Measurements from ENCODE around the gene EVA1A.
A peak's percentile ranks its signal among the peaks of the same experiment; 100 is the strongest.

EVA1A gene

DNA sequence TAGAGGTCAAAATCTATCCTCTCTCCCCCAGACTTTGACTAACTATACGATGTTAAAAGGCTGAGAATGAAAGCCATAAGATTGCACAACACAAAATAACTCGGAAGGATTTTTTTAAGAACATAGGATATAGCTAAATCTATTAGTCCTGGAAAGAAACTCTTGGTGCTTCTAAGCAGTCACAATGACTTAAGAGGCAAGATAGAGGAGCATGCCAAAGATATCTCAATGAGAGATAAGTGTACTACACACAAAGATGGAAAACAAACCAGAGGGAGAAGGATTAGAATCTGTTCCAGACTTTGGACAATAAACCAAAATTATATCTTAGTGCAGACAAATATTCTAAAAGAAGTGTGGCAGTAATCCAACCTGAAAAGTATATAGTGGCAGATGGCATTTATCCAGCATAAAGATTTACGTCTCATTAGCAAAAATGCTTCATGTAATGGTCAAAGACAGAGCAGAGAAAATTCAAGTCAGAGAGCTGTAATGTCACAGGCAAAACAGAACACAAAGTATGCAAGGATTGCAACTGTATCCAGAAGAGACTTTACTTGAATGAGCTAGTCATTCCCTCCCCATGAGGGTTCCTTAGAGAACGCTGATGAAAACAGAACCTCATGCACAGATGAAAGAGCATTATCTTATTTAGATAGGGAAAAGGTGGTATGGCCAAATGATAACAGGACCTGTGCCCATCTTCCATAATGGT lies 28.8 kb upstream of the EVA1A start:
- DNase-seq: no peak

DNA sequence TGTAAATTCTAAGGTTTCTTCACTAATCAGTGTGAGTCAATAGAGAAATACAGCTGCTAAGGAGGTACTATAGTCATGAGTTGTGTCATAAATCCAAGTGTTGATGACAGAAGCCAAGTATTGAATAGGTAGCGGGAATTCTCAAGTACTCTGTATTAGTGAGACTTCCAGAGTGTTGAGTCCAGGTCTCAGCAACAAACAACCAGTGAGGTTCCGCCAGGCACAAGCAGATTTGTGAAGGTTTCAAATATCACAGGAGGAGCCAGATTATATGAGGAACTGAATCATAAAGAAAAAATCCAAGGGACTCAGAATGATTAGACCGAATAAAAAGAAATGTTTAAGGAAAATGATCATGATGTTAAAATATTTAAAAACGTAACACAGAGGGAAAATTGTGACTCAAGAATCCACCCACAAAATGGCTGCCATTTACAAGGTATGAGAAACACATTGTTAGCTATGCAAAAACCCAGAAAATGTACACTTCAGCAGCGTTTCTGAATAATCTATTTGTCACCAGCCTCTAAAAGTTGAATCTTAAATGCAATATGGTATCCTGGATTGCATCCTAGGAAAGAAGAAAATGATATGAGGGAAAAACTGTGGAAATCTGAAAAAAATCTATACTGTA lies 27.3 kb upstream of the EVA1A start:
- DNase-seq: no peak

DNA sequence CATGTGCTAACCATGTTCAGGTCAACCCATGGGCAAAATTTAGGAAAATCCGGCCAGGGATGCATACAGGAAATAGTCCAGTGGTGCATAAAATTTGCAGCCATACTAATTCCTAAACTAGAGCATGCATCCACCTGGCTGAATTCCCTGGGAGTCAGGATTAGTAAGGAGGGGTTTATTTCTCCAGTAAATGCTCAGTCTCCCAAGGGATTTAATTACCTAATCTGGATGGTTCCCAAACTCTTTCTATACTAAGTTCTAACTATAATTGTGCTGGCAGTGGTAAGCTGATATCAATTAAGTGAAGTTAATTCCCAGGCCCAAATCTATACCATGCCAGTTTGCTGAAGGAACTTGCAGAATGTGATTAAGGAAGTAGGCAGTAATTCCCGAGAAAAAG lies 26.2 kb upstream of the EVA1A start:
- DNase-seq: no peak

DNA sequence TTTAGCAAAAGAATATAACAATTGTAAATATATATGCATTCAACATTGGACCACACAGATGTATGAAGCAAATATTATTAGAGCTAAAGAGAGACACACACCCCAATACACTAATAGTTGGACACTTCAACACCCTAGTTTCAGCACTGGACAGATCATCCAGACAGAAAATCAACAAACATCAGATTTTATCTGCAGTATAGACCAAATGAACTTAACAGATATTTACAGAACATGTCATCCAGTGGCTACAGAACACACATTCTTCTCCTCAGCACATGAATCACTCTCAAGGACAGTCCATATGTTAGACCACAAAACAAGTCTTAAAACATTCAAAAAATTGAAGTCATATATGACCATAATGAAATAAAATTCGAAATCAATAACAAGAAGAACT lies 22.1 kb upstream of the EVA1A start:
- no peak for DNase-seq

DNA sequence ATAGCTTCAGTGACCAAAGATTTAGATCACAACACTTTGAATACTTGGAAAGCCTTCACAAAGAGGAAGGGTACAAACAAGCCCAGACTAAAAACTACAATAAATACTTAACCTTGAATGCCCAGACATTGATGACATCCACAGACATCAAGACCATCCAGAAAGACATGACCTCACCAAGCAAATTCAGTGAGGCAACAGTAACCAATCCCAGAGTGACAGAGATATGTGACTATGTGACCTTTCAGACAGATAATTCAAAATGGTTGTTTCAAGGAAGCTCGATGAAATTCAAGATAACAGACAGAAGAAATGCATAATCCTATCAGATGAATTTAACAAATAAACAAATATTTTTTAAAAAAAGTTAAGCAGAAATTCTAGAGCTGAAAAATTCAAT lies 19.9 kb upstream of the EVA1A start:
- no peak for DNase-seq

DNA sequence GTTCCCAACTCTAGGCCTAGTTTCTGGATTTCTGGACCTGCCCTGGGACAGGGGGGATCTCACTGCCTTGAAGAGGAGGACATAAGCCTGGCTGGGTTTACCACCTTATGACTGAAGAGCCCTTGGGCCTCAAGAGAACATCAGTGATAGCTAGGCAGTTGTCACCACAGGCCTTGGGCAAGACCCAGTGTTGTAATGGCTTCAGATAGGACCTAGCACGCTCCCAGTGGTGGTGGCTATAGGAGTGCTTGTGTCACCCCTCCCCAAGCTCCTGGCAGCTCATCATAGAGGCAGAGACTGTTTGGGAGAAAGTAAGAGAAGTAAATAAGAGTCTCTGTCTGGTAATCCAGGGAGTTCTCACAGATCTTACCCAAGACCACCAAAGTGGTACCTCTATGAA lies 19.4 kb upstream of the EVA1A start:
- no peak for DNase-seq

DNA sequence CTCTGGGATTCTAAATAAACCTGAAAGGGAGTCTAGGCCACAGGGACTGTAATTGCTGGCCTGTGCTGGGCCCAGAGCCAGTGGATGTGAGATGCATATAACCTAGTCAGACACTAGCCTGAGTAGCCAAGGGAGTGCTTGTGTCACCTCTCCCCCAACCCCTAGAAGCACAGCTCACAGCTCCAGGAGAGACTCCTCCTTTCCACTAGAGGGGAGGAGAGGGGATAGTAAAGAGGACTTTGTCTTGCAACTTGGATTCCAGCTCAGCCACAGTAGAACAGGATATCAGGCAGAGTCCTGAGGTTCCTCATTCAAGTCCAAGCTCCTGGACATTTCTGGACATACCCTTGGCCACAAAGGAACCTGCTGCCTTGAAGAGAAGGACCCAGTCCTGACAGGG lies 18.4 kb upstream of the EVA1A start:
- no peak for DNase-seq

DNA sequence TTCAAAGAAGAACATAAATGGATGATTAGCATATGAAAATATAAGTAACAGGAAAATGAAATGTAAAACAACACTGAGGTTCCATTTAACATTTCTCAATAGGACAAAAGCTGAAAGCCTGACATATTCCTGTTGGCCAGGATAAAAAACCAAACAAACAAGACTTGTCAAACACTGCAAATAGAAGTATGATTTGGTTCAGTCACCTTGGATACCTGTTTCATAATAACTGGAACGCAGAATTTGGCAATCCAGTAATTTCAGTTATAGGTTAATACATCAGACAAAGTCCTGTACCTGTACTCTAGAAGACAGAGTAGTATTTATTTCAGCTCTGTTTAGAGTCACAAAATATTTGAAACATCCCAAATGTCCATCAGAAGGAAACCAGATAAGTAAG lies 16.5 kb upstream of the EVA1A start:
- DNase-seq: no peak

DNA sequence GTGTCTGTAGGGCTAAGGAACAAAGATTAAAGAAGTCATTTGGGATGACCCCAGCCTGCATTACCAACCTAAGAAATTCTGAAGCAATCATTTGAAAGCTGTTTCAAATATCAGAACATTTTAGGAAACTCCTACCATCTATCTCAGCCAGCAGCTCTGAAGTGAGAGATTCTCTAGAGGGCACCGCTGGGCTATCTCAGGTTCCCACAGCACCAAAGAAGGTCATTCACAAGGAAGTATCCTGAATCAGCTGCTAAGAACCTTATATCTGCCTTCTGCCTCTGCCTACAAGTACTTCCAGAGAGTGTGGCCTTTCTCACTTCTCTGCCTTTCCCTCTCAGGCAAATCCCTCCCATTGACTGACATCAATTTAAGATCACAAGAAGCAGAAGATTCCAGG lies 13.4 kb upstream of the EVA1A start:
- no peak for DNase-seq

DNA sequence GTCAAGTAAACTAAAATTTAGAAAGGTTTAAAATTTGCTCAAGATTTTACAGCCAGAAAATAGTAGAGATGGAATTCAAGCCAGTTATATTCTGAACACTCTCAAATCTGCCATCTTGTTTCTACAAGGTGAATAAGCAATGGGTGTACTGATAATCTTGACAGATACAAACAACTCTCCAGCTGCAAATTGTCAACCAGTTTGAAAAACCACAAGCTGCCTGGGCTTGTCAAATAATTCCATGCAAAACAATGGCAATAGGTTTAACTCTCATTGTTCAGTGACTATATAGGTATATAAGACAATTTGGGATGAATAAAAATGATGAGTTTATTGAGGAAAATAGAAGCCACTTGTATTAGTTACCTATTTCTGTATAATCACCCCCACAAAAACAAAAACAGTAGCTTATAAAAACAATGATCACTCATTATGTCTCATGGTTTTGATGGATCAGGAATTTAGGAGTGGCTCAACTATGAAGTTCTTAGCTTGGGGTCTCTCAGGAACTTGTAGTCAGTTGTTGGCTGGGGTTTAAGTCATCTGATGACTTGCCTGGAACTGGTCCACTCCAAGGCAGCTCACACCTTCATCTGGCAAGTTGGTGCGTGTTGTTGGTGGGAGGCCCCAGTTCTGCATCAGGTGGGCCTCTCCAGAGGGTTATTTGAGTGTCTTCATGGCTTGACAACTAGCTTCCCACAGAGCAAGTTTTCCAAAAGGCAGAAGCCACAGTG lies 12.6 kb upstream of the EVA1A start:
- no peak for DNase-seq

DNA sequence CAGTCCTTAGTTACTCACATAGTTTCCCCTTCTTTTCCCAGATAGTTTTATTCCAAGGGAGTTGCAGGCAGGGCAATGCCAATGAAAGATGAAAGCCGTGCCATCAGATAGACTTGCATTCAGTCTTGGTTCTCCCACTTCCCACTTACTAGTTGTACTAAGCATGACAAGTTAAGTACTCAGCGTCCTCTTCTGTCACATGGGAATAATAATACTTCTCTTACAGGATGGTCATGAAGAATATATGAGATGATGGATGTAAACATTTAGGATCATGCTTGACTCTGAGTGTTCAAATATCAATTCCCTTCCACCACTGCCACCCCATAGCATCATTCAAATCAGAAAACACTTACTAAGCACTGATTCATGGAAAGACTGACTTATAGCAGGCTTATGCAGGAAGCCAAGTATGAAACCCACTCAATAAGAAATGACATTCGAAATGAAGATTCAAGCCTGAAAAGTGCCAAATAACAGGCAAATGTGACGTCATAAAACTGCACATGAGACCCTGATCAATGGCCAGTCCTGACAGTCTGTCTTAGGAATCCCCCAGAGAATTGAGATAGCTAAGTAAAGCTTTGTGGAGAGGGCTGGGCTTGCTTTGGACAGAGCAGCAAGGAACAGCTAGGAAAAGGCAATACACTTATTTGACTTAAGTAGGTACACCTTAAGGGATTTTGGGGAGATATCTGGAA lies 11.1 kb upstream of the EVA1A start:
- DNase-seq: no peak

DNA sequence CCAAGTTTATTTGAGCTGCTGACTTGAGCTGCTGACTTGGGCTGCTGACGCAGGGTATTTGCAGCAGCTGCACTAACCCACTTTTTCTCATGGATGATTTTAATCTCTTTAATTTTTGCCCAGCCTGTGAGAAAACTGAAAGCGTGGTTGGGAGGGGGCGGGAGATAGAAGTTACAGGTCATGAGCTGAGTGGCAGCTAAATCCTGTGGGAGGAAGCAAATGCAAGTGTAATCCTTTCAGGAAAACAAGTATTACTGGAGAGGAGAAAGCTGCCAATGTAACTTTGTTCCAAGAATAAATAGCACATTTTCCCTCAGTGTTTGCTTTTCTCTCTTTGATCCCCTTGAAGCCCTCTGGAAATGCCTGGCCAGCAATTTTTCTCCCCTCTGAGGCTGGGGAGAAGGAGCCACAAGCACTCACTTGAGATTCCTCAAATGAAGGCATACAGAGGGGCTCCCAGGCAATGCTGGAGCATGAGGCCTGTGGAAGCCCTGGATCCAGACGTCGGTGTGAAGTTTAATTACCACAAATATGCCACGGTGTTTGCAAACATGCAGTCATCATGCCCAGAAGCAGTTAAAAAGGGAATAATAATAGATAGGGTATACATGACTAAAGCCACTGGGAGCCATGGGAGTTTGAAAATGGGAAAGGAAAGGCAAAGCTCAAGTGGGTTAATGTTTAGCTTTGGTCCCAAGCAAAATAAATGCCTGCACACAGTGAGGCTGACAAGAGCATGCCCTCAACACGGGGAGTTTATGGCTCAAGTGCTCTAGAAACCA lies 10.4 kb upstream of the EVA1A start:
- peak; percentile 15 for DNase-seq

DNA sequence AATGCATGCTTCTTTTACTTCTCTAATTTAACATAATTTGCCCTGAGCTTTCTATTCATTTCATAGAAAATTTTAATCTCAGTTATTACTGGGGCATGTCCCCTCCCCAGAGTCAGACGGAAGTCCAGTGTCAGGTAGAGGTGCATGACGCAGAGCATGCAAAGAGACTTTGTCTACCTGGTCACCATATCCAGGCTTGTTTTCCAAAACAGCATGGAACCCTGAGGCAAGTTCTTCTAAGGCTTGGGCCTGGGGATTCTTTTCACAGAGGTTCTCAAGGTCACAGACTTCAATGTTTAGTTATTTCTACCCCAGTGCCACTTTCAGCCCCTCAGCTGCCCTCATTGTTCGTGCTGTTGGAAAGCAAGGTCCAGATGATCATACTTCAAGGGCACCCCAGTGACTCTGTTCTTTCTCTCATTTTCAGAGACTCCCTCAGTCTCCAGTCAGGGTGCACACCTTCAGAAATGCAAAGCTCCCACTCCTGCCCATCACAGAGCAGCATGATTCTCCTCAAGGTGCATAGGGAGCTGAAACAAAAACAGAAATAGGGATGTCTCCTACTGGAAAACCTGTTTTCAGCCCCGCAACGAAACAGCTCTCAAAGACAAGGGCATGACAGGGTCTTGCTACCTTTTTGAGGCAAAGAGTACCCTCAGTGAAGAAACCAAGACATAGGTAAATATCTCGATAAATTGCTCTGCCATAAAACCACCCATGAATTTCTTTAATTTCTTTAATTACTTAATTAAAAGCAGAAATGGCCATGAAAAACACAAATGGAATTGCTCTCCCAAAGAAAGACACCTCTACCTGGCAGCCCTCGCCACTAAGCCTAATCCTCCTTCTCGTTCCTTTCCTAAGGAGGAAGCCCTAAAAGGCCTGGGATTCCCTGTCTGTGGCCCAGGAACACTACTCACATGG lies 9.5 kb upstream of the EVA1A start:
- DNase-seq: no peak

DNA sequence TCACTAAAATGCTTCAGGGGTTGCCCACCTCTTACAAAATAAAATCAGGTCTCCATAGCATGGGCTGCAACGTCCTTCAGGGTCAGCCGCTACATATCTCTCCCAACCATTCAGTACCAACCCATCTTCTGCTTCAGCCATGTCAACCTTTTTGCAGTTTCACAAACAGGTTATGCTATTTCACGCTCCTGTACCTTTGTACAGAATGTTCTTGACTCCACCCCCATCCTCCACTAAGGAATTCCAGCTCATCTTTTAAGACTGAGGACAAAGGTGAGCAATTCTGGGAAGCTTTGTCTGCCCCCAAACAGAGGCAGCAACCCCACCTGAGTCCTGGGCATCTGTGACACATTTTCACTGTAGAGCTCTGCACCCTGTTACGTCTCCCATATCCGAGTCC lies 8.8 kb upstream of the EVA1A start:
- DNase-seq: no peak

DNA sequence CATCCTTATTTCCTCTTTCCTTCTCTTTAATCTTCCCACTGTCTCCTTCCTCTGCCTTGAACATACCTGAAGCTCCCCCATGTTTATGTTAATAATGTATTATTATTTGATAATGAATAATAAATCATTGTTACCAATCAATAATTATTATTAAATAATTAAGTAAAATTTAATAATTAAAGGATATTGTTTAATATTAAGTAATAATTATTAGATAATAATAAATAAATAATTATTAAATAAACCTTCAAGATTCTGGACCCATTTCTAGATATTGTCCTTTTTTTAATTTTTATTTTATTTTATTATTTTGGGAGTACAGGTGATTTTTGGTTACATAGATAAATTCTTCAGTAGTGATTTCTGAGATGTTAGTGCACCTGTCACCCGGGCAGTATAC lies 7.4 kb upstream of the EVA1A start:
- no peak for DNase-seq

DNA sequence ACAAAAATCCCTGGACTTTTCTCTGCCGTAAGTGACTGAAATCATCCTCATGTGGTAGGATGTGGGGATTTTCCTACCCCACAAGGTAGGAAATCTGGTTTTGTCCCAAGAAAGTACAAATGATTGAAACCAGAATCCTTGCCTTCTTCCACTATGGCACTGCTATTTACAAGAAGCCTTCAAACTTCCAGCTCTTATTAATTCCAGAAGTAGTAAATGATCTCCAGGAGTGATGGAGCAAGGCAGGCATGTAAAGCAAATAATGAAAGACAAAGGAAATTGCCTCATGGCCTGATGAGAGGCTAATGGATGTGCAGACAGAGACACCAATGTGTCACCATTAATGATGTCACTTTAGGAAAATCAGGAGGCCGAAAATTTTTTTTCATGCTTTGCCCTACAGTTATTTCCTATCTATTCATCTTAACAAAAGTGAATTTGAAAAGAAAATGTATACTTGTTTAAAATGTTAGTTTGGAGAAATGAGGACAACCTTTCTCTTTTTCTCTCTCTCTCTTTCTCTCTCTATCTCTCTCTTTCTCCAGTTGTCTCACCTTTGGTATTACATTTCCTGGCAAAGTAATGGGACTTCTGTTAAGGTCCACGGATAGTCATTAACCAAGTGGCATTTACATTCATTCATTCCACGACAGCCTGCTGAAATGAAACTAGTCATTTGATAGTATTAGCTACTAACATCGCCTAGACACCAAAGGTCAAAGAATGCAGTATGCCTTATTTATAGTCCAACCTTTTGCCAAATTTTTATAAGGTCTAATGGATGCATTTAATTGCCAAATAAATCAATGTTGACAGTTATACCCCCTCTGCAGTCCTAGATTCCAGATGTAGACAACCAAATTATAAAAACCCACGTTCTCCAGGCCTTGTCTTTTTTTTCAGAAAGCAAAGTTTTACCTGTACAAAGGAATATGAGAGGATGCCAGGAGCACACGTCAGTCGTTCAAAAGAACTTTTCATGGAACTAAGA lies 5.0 kb upstream of the EVA1A start:
- no peak for DNase-seq

DNA sequence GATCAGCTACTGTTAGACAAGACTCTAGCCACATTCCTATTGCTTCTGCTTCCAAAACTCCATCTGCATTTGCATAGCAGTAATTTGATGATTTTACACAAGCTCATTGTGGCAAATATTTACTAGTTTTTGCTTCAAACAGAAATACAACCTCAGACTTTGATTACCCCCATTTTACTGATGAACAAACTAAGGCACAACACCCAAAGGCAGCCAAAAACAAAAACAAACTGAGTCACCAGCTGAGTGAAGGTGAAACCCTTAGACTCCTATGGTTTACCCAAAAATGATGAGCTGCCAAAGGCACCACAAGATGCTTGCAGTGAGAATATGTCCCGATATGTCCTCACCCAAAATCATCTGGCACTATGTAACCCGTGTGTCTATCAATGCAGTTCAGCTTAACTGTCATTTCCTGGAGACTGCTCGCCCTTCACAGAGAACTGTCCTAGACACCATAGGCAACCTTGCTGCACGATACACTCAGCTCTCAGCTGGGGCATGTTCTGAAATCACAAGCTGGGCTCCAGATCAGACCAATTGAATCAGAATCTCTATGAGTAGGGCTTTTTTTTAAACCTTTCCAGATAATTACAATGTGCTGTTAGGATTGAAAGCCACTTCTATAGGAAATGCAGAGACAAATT lies 4.1 kb upstream of the EVA1A start:
- no peak for DNase-seq

DNA sequence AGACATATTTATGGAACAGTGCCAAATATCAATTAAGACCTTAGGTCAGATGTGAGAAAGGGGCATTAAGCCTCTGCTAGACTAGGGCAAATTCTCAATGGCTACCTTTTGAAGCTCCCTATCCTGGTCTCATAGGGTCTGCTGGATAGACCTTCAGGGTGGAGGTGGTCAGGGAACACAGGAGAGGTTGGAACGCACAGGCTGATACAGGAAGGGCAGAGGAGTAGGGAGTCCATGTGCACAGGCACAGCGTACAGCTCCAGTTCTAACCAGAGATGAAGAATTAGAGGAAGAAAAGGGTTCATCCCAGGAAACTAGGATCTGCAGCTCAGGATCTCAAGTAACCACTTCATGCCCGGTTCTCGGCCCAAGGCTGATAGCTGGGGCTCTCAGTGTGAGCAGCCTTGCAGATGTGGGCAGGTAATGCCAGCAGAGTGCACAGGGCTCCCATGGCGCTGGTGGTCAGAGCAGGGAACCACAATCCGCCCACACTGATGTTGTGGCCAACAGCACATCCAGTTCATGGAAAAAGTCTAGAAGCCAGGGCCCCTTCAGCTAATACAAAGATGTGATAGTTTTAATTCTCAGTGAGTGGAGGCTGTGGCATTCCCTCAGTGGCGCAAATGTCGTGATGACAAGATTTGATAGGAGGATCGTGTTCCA lies 3.4 kb upstream of the EVA1A start:
- no peak for DNase-seq

DNA sequence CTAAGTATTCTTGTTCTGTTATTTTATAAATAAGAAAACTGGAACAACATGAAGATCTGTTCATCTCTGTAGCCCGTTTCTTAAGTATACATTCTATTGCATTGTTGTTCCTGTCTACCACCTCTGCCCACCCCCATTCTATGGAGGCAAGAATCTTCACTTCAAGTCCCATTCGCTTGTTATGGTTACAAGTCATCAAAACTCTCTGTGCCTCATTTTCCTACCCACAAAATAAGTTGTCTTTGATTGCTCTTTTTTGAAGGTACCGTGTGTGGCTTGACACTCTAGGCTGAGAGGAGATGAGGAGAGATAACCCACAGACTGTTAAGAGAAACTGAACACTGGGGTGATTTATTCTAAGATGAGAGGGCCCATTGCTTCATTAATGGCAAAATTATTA lies 2.9 kb upstream of the EVA1A start:
- no peak for DNase-seq

DNA sequence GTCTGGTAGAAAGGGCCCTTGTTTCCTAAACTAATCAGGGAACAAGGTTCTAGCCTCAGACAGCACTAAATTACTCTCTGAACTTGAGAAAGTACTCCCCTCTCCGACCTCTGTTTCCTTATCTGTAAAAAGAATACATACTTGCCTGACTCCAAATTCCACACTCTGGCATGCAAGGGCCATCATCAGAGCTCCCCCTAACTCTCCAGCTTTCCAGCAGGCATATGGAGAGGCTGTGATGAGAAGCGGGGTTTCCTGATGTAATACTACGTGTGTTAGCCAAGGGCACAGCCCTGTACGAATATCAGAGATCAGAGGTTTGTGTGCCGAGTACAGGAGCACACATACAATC lies 1.8 kb upstream of the EVA1A start:
- no peak for DNase-seq

Data from activated CD4-positive, alpha-beta T cell treated with anti-CD3 and anti-CD28 coated beads for 48 hours (primary cell).